Bronchial epithelial cell (primary cell): Measurements from ENCODE around the gene PRICKLE3. TPM values are rescaled to one million over a fixed set of nuclear protein-coding genes. Genes with fewer than 3 reads are reported as not detected.

ENCODE experiments used
- DNase-seq: peaks from one replicate; pipeline ENCODE4 v3.0.0-alpha.2; 2010; ENCODE audit warnings: low read depth
- FAIRE-seq: peaks from 2 replicates; lab custom pipeline; 2011; peaks lifted over from hg19 to GRCh38; lab: Jason Lieb, UNC
- H3K27me3 ChIP-seq: 2 replicates; pipeline ENCODE4 v1.5.1; 2011; ENCODE audit warnings: low read length; ENCODE audit not compliant: control insufficient read depth, insufficient read depth
- H3K36me3 ChIP-seq: 2 replicates; pipeline ENCODE4 v1.5.1; 2011; ENCODE audit warnings: low read length; ENCODE audit not compliant: control insufficient read depth, insufficient read depth
- H3K4me3 ChIP-seq: 2 replicates; pipeline ENCODE4 v1.5.1; 2011; ENCODE audit warnings: mild to moderate bottlenecking, low read depth, low read length, control low read depth
- total RNA-seq: library from RNA; depleted of rRNA; stranded (reverse); fragments of >200 nt; gene quantifications from 2 replicates; pipeline ENCODE4 v1.2.1, GENCODE V29; 2014
- TF ChIP-seq, protein P1 (sequence below): IDR thresholded peaks from 2 replicates; pipeline ENCODE4 v1.5.1; 2011; ENCODE audit warnings: mild to moderate bottlenecking, moderate library complexity, low read length, control low read depth, inconsistent platforms; ENCODE audit not compliant: insufficient read depth, severe bottlenecking

PRICKLE3 gene, protein sequence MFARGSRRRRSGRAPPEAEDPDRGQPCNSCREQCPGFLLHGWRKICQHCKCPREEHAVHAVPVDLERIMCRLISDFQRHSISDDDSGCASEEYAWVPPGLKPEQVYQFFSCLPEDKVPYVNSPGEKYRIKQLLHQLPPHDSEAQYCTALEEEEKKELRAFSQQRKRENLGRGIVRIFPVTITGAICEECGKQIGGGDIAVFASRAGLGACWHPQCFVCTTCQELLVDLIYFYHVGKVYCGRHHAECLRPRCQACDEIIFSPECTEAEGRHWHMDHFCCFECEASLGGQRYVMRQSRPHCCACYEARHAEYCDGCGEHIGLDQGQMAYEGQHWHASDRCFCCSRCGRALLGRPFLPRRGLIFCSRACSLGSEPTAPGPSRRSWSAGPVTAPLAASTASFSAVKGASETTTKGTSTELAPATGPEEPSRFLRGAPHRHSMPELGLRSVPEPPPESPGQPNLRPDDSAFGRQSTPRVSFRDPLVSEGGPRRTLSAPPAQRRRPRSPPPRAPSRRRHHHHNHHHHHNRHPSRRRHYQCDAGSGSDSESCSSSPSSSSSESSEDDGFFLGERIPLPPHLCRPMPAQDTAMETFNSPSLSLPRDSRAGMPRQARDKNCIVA
- total RNA-seq: 12.1 and 13.4 TPM in 2 replicates

DNA sequence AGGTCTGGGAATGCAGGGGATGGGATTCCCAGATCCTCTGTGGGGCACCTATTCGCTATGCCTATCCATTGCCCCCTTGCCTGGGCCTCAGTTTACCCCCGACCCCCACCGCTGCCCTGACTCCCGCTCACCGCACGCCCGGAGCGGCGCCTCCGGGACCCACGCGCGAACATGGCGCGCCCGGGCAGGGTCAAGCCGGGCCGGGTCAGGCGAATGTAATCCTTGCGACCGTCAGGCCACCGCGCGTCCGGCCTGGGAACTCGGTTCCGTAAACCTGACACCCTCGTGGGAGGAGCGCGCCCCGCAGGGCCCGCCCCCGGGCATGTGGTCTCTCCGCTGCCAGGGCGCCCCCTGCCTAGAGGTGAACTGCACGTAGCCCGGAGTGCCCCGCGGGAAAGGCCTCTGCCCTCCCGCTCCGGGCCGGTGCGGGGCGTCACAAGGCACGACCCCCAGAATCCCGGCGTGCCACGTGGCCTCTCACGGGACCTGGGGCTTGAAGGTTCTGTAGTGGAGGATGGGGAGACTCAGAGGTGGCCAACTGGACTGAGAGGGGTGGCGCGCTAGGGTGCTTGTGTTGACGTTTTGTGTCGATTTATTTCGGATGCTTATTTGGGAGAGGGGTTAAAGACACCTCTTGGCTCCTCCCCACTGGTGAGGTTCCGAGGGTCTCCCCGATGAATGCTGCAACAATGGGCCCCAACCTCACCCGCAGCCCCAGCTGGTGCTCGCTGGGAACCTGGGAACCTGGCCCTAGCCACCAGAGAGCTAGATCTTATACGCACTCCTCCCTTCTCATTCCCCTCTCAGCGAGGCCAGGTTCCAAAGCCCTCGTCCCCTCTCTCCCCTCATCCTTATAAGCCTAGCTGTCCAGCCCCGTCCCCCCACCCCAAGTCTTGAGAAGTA lies at the start of gene PRICKLE3:
Gene PRICKLE3, minus strand, starts transcription at position 249 of the 903 bp plus-strand sequence. Its CDS starts 76 bp downstream, at position 173.
- Histone ChIP-seq H3K4me3 (peak within 1 kb of the TSS; percentile 74), H3K27me3 (no peaks in the 10 kb centered on the region), H3K36me3 (peaks cover 6% of the 10 kb centered on the region)
- DNase-seq (peak; percentile 40), FAIRE-seq (no peak)
- TF ChIP-seq, protein P1, sequence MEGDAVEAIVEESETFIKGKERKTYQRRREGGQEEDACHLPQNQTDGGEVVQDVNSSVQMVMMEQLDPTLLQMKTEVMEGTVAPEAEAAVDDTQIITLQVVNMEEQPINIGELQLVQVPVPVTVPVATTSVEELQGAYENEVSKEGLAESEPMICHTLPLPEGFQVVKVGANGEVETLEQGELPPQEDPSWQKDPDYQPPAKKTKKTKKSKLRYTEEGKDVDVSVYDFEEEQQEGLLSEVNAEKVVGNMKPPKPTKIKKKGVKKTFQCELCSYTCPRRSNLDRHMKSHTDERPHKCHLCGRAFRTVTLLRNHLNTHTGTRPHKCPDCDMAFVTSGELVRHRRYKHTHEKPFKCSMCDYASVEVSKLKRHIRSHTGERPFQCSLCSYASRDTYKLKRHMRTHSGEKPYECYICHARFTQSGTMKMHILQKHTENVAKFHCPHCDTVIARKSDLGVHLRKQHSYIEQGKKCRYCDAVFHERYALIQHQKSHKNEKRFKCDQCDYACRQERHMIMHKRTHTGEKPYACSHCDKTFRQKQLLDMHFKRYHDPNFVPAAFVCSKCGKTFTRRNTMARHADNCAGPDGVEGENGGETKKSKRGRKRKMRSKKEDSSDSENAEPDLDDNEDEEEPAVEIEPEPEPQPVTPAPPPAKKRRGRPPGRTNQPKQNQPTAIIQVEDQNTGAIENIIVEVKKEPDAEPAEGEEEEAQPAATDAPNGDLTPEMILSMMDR: peak; percentile 54

DNA sequence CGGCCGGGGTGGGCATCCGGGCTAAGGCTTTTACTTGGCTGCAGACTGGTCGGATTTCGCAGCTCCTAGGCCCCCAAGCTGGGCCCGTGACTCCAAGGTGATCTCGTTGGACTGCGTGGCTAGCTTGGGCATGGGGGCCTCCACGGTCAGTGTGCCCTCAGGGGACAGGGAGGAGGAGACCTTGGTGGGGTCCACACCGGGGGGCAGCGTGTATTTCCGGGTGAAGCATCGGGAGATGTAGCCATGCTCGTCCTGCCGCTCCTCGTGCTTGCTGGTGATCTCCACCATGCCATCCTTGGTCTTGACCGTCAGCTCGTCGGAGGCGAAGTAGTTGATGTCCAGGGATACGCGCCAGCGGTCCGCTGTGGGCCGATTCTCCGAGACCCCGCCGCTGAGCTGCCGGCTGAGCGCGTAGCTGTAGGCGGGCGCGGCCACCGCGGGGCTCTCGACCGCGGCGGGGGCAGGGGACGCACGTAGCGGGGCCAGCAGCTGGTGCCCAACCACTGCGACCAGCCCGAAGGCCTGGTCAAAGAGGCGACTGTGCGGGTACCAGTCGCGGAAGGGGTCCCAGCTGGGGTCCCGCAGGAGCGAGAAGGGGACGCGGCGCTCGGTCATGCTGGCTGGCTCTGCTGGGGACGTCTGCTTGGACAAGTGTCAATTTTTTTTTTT lies 47.8 kb upstream of the PRICKLE3 start:
- DNase-seq (no peak), FAIRE-seq (no peak)
- Histone ChIP-seq H3K27me3 (no peaks in the 10 kb centered on the region), H3K36me3 (no peaks in the 10 kb centered on the region), H3K4me3 (no peak overlapping the region)
- TF ChIP-seq, protein P1: no peak

DNA sequence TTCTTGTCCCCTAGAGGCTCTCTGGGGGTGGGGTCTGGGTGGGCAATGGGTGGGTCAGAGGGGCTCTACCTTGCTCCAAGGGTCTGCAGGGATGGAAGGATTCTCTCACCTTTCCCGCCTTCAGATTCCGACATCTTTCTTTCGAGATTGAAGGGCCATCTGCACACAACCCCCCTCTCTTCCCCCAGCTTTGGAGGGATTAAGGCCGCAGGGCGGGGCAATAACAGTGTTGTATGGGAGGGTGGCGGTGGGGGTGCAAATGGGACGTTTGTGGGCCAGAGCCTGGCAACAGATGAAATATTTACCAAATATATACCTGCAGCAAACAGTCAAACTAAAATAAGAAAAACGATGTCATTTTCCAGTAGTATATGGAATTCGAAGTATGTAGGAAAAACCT lies 47.0 kb upstream of the PRICKLE3 start, which contains the start of gene CACNA1F:
Gene CACNA1F, minus strand, starts transcription at position 165 of the 400 bp plus-strand sequence. Its CDS starts 31 bp downstream, at position 134.
- no peak for DNase-seq
- Histone ChIP-seq H3K27me3 (no peaks in the 10 kb centered on the region), H3K36me3 (no peaks in the 10 kb centered on the region), H3K4me3 (no peak within 1 kb of the TSS)
- FAIRE-seq: no peak
- TF ChIP-seq, protein P1: no peak

DNA sequence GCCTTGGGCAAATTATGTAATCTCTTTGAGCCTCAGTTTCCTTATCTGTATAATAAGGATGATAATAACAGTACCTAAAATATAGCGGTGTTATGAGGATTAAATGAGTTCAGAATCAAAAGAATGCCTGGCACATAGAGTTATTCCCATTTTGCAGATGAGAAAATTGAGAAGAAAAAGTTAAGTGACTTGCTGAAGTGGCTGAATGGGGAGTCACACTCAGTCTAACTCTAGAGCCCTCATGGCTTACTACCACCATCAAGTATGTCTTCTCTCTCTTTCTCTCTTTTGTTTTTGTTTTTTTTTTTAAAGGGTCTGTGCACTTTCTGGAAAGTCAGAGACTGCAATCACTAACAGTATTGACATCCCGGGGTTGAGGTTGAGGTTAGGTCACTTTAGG lies 46.4 kb upstream of the PRICKLE3 start:
- no peak for DNase-seq
- FAIRE-seq: no peak
- H3K36me3 ChIP-seq: no peaks in the 10 kb centered on the region
- TF ChIP-seq, protein P1: no peak
- H3K27me3 ChIP-seq: no peaks in the 10 kb centered on the region
- no peak overlapping the region for H3K4me3 ChIP-seq

DNA sequence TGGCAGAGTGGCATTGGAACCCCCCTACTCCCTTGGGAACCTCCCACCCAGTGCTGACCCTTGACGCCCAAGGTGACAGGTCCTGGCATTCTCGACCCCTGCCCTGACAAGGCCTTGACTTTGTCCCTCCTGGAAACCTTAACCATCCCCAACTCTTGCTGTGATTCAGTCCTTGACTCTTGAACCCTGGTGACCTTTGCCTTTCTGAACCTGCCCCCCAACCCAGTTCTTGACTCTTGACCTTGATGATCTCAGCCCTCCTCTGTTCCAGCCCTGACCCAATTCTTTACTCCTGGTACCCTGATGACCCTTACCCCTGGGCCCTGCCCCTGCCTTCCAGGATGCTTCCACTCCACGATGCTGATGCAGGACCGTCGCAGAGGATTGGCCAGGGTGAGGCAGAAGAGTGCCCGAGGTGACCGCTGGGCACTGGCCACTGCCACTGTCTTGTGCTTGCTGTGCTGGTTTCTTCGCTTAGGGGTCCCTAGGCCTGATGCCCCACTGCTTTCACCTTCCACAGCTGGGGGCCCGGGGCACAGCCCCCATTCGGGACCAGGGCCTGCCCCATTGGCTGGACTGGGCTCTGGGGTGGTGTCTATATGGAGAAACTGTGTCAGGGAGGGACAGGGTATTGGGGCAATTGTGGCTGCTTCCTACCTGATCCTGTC lies 45.3 kb upstream of the PRICKLE3 start:
- no peak for DNase-seq
- no peaks in the 10 kb centered on the region for H3K27me3 ChIP-seq
- H3K36me3 ChIP-seq: no peaks in the 10 kb centered on the region
- no peak overlapping the region for H3K4me3 ChIP-seq
- TF ChIP-seq, protein P1: no peak
- FAIRE-seq: no peak
